CD14-positive monocyte (primary cell): ENCODE data around the gene TMEM60. TPM values are rescaled to one million over a fixed set of nuclear protein-coding genes. Genes with fewer than 3 reads are reported as not detected.

Source experiments
- DNase-seq, 3 donors: peaks; one replicate each; pipeline ENCODE4 v3.0.0-alpha.2; 2011 to 2022
- H2AFZ ChIP-seq: 2 replicates; pipeline ENCODE4 v1.6.0; 2012; ENCODE audit warnings: mild to moderate bottlenecking, low read depth, low read length, inconsistent platforms; ENCODE audit not compliant: insufficient read depth, poor library complexity, severe bottlenecking
- H3K27ac ChIP-seq, 2 donors: 1 replicate in 1 of 2; 2 replicates in 1 of 2; pipeline ENCODE4 v1.5.1; 2012 to 2013; ENCODE audit warnings: low read length in 2 of 2, control low read depth in 1 of 2, inconsistent platforms in 1 of 2, low read depth in 1 of 2, mild to moderate bottlenecking in 1 of 2
- H3K27me3 ChIP-seq, 2 donors: one replicate each; pipeline versions ENCODE4 v1.6.0 to v1.6.1; 2011 to 2013; ENCODE audit warnings: low read length in 2 of 2; ENCODE audit not compliant: control insufficient read depth in 2 of 2, insufficient read depth in 2 of 2
- H3K36me3 ChIP-seq, 2 donors: replicated peaks in 1 of 2; 1 replicate in 1 of 2; 2 replicates in 1 of 2; pipeline versions ENCODE4 v1.5.1 to v1.6.1; 2012 to 2013; ENCODE audit warnings: low read length in 2 of 2, control low read depth in 1 of 2, inconsistent platforms in 1 of 2, mild to moderate bottlenecking in 1 of 2; ENCODE audit not compliant: insufficient read depth in 2 of 2, control insufficient read depth in 1 of 2
- H3K4me1 ChIP-seq, 2 donors: 1 replicate in 1 of 2; 2 replicates in 1 of 2; pipeline versions ENCODE4 v1.5.1 to v1.6.1; 2012 to 2013; ENCODE audit warnings: low read length in 2 of 2, control low read depth in 1 of 2, inconsistent platforms in 1 of 2, mild to moderate bottlenecking in 1 of 2, moderate library complexity in 1 of 2; ENCODE audit not compliant: insufficient read depth in 2 of 2, control insufficient read depth in 1 of 2
- H3K4me2 ChIP-seq: replicated peaks from 2 replicates; pipeline ENCODE3; 2012; ENCODE audit warnings: low read length, moderate library complexity, mild to moderate bottlenecking; ENCODE audit not compliant: poor library complexity, severe bottlenecking; ENCODE audit errors: extremely low read depth
- H3K4me3 ChIP-seq, 3 experiments: fragments of 200-600 bp in 1 of 3; sonication (generic) in 1 of 3; replicated peaks in 1 of 3; 1 replicate in 2 of 3; 2 replicates in 1 of 3; pipeline ENCODE4 v1.5.1; 2011 to 2013; ENCODE audit warnings: low read length in 3 of 3, mild to moderate bottlenecking in 3 of 3, control low read depth in 2 of 3, low read depth in 2 of 3, inconsistent platforms in 1 of 3, moderate library complexity in 1 of 3
- H3K79me2 ChIP-seq: 2 replicates; pipeline ENCODE4 v1.6.0; 2012; ENCODE audit warnings: mild to moderate bottlenecking, control low read depth, inconsistent platforms, low read length, moderate library complexity; ENCODE audit not compliant: insufficient read depth
- H3K9ac ChIP-seq: 2 replicates; pipeline ENCODE4 v1.6.0; 2017; ENCODE audit warnings: low read length, mild to moderate bottlenecking; ENCODE audit not compliant: insufficient read depth, poor library complexity, severe bottlenecking
- H3K9me3 ChIP-seq, 2 donors: replicated peaks in 1 of 2; 1 replicate in 1 of 2; 2 replicates in 1 of 2; pipeline versions ENCODE4 v1.5.1 to v1.6.1; 2012 to 2013; ENCODE audit warnings: low read length in 2 of 2, control low read depth in 1 of 2; ENCODE audit not compliant: control insufficient read depth in 1 of 2, insufficient read depth in 1 of 2
- H4K20me1 ChIP-seq: 2 replicates; pipeline ENCODE4 v1.6.0; 2012; ENCODE audit warnings: mild to moderate bottlenecking, low read length, control low read depth, moderate library complexity; ENCODE audit not compliant: insufficient read depth
- H3K27ac Mint-ChIP-seq, 7 donors: one replicate each; pipeline ENCODE4 v1.8.0; 2020; ENCODE audit warnings: mild to moderate bottlenecking in 7 of 7, mixed read lengths in 7 of 7, moderate library complexity in 6 of 7, inconsistent platforms in 2 of 7
- H3K27me3 Mint-ChIP-seq, 3 donors: one replicate each; pipeline ENCODE4 v1.8.0; 2021 to 2022; ENCODE audit warnings: low read depth in 3 of 3, mild to moderate bottlenecking in 3 of 3, mixed read lengths in 3 of 3, moderate library complexity in 3 of 3, inconsistent platforms in 1 of 3
- H3K36me3 Mint-ChIP-seq, 2 donors: one replicate each; pipeline ENCODE4 v1.8.0; 2020; ENCODE audit warnings: mixed read lengths in 2 of 2, inconsistent platforms in 1 of 2, mild to moderate bottlenecking in 1 of 2
- H3K4me1 Mint-ChIP-seq: one replicate; pipeline ENCODE4 v1.8.0; 2020; ENCODE audit warnings: mild to moderate bottlenecking, mixed read lengths
- H3K4me3 Mint-ChIP-seq, 2 donors: one replicate each; pipeline ENCODE4 v1.8.0; 2020; ENCODE audit warnings: mild to moderate bottlenecking in 2 of 2, mixed read lengths in 2 of 2, moderate library complexity in 1 of 2
- H3K9me3 Mint-ChIP-seq, 7 donors: one replicate each; pipeline ENCODE4 v1.8.0; 2020 to 2022; ENCODE audit warnings: mixed read lengths in 7 of 7, mild to moderate bottlenecking in 6 of 7, moderate library complexity in 6 of 7, inconsistent platforms in 2 of 7
- WGBS: methylation state at CpG from one replicate; pipeline ENCODE4 v1.1.5; 2013; ENCODE audit warnings: missing lambda C conversion rate; ENCODE audit not compliant: insufficient coverage; 5-methylcytosine and 5-hydroxymethylcytosine counted together
- intact Hi-C, 2 donors: fragments of 100-400 bp; cut with micrococcal nuclease; formaldehyde crosslinking; loops; one replicate each; pipeline versions ENCODE4 v1.15.0 to v1.15.1; 2023
- polyA plus RNA-seq, 3 donors: library from polyadenylated mRNA; depleted of rRNA in 1 of 3; unstranded in 2 of 3; stranded (reverse) in 1 of 3; fragments of 300-500 nt in 2 of 3; fragments of >200 nt in 1 of 3; fragmentation: Illumina TruSeq in 2 of 3; gene quantifications; 1 replicate in 2 of 3; 2 replicates in 1 of 3; pipeline ENCODE4 v1.2.3, GENCODE V29; 2012 to 2021
- TF ChIP-seq, protein P1 (sequence below): fragments of 200-600 bp; IDR thresholded peaks from one replicate; pipeline ENCODE4 v1.8.0; 2022; ENCODE audit warnings: antibody characterized with exemption, mild to moderate bottlenecking

Gene TMEM60
- polyA plus RNA-seq, 3 donors, result 5.5 to 27.6 (median 25.6) TPM

GRCh38 chr7:77827999-77828398 lies 29.8 kb upstream of the TMEM60 start:
- no peak overlapping the region for H3K27ac Mint-ChIP-seq

GRCh38 chr7:77826300-77826699 lies 28.1 kb upstream of the TMEM60 start:
- peaks cover 12 to 29% (median 20%) of the 10 kb centered on the region in 7 donors for H3K9me3 Mint-ChIP-seq
- H3K27me3 ChIP-seq, result no peaks in the 10 kb centered on the region
- H3K4me1 Mint-ChIP-seq, result peaks cover 35% of the 10 kb centered on the region
- peaks cover 6% of the 10 kb centered on the region for H4K20me1 ChIP-seq
- peaks cover 23 to 25% of the 10 kb centered on the region in 2 donors for H3K4me1 ChIP-seq
- H3K27ac ChIP-seq, result no peak overlapping the region
- no CpG with 5 or more reads among the region's 2 CpGs for WGBS
- H2AFZ ChIP-seq, result no peak overlapping the region
- no peak overlapping the region for H3K4me3 Mint-ChIP-seq
- peaks cover 74% of the 10 kb centered on the region for H3K79me2 ChIP-seq
- no peak overlapping the region for H3K9ac ChIP-seq
- peaks cover 0 to 3% of the 10 kb centered on the region in 2 donors for H3K36me3 ChIP-seq
- intact Hi-C loops, result no loop called here
- DNase-seq, result no peak
- no peak overlapping the region for H3K4me3 ChIP-seq
- peak overlapping the region in 1 of 7 donors; percentile 7 for H3K27ac Mint-ChIP-seq
- TF ChIP-seq, protein P1, sequence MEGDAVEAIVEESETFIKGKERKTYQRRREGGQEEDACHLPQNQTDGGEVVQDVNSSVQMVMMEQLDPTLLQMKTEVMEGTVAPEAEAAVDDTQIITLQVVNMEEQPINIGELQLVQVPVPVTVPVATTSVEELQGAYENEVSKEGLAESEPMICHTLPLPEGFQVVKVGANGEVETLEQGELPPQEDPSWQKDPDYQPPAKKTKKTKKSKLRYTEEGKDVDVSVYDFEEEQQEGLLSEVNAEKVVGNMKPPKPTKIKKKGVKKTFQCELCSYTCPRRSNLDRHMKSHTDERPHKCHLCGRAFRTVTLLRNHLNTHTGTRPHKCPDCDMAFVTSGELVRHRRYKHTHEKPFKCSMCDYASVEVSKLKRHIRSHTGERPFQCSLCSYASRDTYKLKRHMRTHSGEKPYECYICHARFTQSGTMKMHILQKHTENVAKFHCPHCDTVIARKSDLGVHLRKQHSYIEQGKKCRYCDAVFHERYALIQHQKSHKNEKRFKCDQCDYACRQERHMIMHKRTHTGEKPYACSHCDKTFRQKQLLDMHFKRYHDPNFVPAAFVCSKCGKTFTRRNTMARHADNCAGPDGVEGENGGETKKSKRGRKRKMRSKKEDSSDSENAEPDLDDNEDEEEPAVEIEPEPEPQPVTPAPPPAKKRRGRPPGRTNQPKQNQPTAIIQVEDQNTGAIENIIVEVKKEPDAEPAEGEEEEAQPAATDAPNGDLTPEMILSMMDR, result no peak
- peaks cover 10 to 13% of the 10 kb centered on the region in 2 donors for H3K36me3 Mint-ChIP-seq
- H3K9me3 ChIP-seq, result peaks cover 14 to 20% of the 10 kb centered on the region in 2 donors
- no peak overlapping the region for H3K4me2 ChIP-seq
- H3K27me3 Mint-ChIP-seq, result no peaks in the 10 kb centered on the region

More at GRCh38 chr7:77827999-77828398, 29.8 kb upstream of the TMEM60 start:
- H3K79me2 ChIP-seq, result peaks cover 69% of the 10 kb centered on the region
- TF ChIP-seq, protein P1, result no peak
- no peak overlapping the region for H2AFZ ChIP-seq
- intact Hi-C loops, result no loop called here
- WGBS, result no CpG with 5 or more reads among the region's 2 CpGs
- H3K9me3 Mint-ChIP-seq, result peaks cover 2 to 17% (median 6%) of the 10 kb centered on the region in 7 donors
- no peak overlapping the region for H3K27ac ChIP-seq
- H3K27me3 Mint-ChIP-seq, result no peaks in the 10 kb centered on the region
- no peak overlapping the region for H3K4me2 ChIP-seq
- H3K4me1 Mint-ChIP-seq, result peaks cover 30% of the 10 kb centered on the region
- no peaks in the 10 kb centered on the region for H3K36me3 ChIP-seq
- H3K9ac ChIP-seq, result no peak overlapping the region
- H3K4me1 ChIP-seq, result peaks cover 23 to 25% of the 10 kb centered on the region in 2 donors
- peaks cover 0 to 2% of the 10 kb centered on the region in 2 donors for H3K36me3 Mint-ChIP-seq
- peaks cover 0 to 6% of the 10 kb centered on the region in 2 donors for H3K9me3 ChIP-seq
- H3K27me3 ChIP-seq, result no peaks in the 10 kb centered on the region
- no peak for DNase-seq
- no peak overlapping the region for H3K4me3 ChIP-seq
- H3K4me3 Mint-ChIP-seq, result no peak overlapping the region
- peaks cover 6% of the 10 kb centered on the region for H4K20me1 ChIP-seq
